ENCODE results near the gene SF3B1.
"Not testable (repeated sequence)": the region's sequence is repeated elsewhere in the genome, so short reads cannot be mapped to it uniquely, and the experiment has no call there.

SF3B1 gene

GRCh38 chr2:197434541-197435513 lies at the start of gene SF3B1:
TSS of gene SF3B1 (minus strand) at chr2:197435028. CDS start at chr2:197434999, 29 bp downstream.
- DNase-seq, result peak; percentile 89 to 97

GRCh38 chr2:197484248-197484647 lies 49.4 kb upstream of the SF3B1 start:
- DNase-seq, result not testable (repeated sequence)

- DNase-seq, result no peak
Observed at GRCh38 chr2:197480165-197481036, 45.6 kb upstream of the SF3B1 start.

GRCh38 chr2:197477797-197478196 lies 43.0 kb upstream of the SF3B1 start:
- no peak for DNase-seq

- no peak for DNase-seq
Observed at GRCh38 chr2:197472166-197472565, 37.3 kb upstream of the SF3B1 start.

- DNase-seq, result no peak
Observed at GRCh38 chr2:197464175-197464574, 29.3 kb upstream of the SF3B1 start.

GRCh38 chr2:197461057-197461456 lies 26.2 kb upstream of the SF3B1 start:
- no peak for DNase-seq

GRCh38 chr2:197460649-197461048 lies 25.8 kb upstream of the SF3B1 start:
- no peak for DNase-seq

- DNase-seq, result no peak
Observed at GRCh38 chr2:197455428-197455827, 20.6 kb upstream of the SF3B1 start.

- no peak for DNase-seq
Observed at GRCh38 chr2:197454923-197455322, 20.1 kb upstream of the SF3B1 start.

- DNase-seq, result no peak
Observed at GRCh38 chr2:197453914-197454398, 19.1 kb upstream of the SF3B1 start.

- peak; percentile 99 to 100 for DNase-seq
Observed at GRCh38 chr2:197453123-197453913, 18.5 kb upstream of the SF3B1 start, which contains the start of gene COQ10B. TSS of gene COQ10B (plus strand) at chr2:197453552. CDS start at chr2:197453561, 9 bp downstream.

GRCh38 chr2:197452754-197453122 lies 17.9 kb upstream of the SF3B1 start:
- no peak for DNase-seq

GRCh38 chr2:197450935-197451358 lies 16.1 kb upstream of the SF3B1 start:
- not testable (repeated sequence) for DNase-seq

- DNase-seq, result no peak
Observed at GRCh38 chr2:197450465-197450864, 15.6 kb upstream of the SF3B1 start.

- no peak for DNase-seq
Observed at GRCh38 chr2:197446844-197447243, 12.0 kb upstream of the SF3B1 start.

- no peak for DNase-seq
Observed at GRCh38 chr2:197445746-197446145, 10.9 kb upstream of the SF3B1 start.

GRCh38 chr2:197442857-197443256 lies 8.0 kb upstream of the SF3B1 start:
- no peak for DNase-seq

GRCh38 chr2:197437380-197437779 lies 2.6 kb upstream of the SF3B1 start:
- no peak for DNase-seq

GRCh38 chr2:197435598-197436420 lies 981 bp upstream of the SF3B1 start:
- no peak for DNase-seq

GRCh38 chr2:197433780-197434438 lies 919 bp downstream of the SF3B1 start:
- no peak for DNase-seq
